Measurements from ENCODE around the gene IQCH.

The IQCH gene

GRCh38 chr15:67407786-67408185 lies 153.2 kb downstream of the IQCH start:
- no peak for TF ChIP-seq CTCF (IDR thresholded peaks at IDR 0.05; ENCODE audit: insufficient read depth, low read length, missing control alignments)
- no peak overlapping the region for H3K4me3 ChIP-seq (ENCODE audit: low read depth, low read length)
- CTCF ChIA-PET, result interaction anchor here (1.0 to 2.0 kb wide), 4 partner anchors 10 to 428 kb away, joined by 3 to 8 read pairs (median 3); no protein-coding TSS in a partner anchor
- POLR2A ChIA-PET, result no interaction called here
- DNase-seq (ENCODE audit: low read depth, low spot score), result no peak

GRCh38 chr15:67409175-67409574 lies 154.6 kb downstream of the IQCH start:
- ChIA-PET CTCF (interaction anchor here (1.6 to 2.0 kb wide), 2 partner anchors 11 to 24 kb away, joined by 3 to 8 read pairs; no protein-coding TSS in a partner anchor), POLR2A (no interaction called here)
- no peak overlapping the region for H3K4me3 ChIP-seq (ENCODE audit: low read depth, low read length)
- TF ChIP-seq CTCF (IDR thresholded peaks at IDR 0.05; ENCODE audit: insufficient read depth, low read length, missing control alignments), result no peak
- DNase-seq (ENCODE audit: low read depth, low spot score), result no peak

GRCh38 chr15:67411486-67411885 lies 156.9 kb downstream of the IQCH start:
- POLR2A ChIA-PET, result no interaction called here

GRCh38 chr15:67413770-67414390 lies 159.3 kb downstream of the IQCH start:
- CTCF ChIA-PET, result interaction anchor here (1.4 to 4.8 kb wide), 2 partner anchors 8 to 19 kb away, joined by 4 to 21 read pairs; no protein-coding TSS in a partner anchor
- POLR2A ChIA-PET, result no interaction called here
- TF ChIP-seq CTCF (IDR thresholded peaks at IDR 0.05; ENCODE audit: insufficient read depth, low read length, missing control alignments), result no peak
- H3K4me3 ChIP-seq (ENCODE audit: low read depth, low read length), result no peak overlapping the region
- DNase-seq (ENCODE audit: low read depth, low spot score), result no peak

More at GRCh38 chr15:67411486-67411885, 156.9 kb downstream of the IQCH start:
- CTCF ChIA-PET, result interaction anchor here (4.8 kb wide), 1 partner anchor 22 kb away, joined by 21 read pairs; no protein-coding TSS in a partner anchor
- no peak overlapping the region for H3K4me3 ChIP-seq (ENCODE audit: low read depth, low read length)
- no peak for DNase-seq (ENCODE audit: low read depth, low spot score)
- TF ChIP-seq CTCF (IDR thresholded peaks at IDR 0.05; ENCODE audit: insufficient read depth, low read length, missing control alignments), result no peak

GRCh38 chr15:67415181-67415580 lies 160.6 kb downstream of the IQCH start:
- ChIA-PET CTCF (interaction anchor here (1.4 to 4.8 kb wide), 3 partner anchors 10 to 42 kb away, joined by 4 to 21 read pairs (median 7); no protein-coding TSS in a partner anchor), POLR2A (no interaction called here)
- no peak for TF ChIP-seq CTCF (IDR thresholded peaks at IDR 0.05; ENCODE audit: insufficient read depth, low read length, missing control alignments)
- H3K4me3 ChIP-seq (ENCODE audit: low read depth, low read length), result no peak overlapping the region
- DNase-seq (ENCODE audit: low read depth, low spot score), result no peak

GRCh38 chr15:67416891-67417290 lies 162.3 kb downstream of the IQCH start:
- ChIA-PET CTCF (interaction anchor here (0.6 to 3.4 kb wide), 2 partner anchors 17 to 521 kb away, joined by 3 to 17 read pairs; no protein-coding TSS in a partner anchor), POLR2A (no interaction called here)
- no peak for DNase-seq (ENCODE audit: low read depth, low spot score)
- H3K4me3 ChIP-seq (ENCODE audit: low read depth, low read length), result no peak overlapping the region
- no peak for TF ChIP-seq CTCF (IDR thresholded peaks at IDR 0.05; ENCODE audit: insufficient read depth, low read length, missing control alignments)
